OCI-LY7 (cell line): ENCODE measurements around the gene CIT.

Experiments used
- EZH2phosphoT487 ChIP-seq: fragments of 200-600 bp; sonication (generic); IDR thresholded peaks from 2 replicates; pipeline ENCODE4 v1.6.1; 2018; ENCODE audit warnings: low read depth, borderline replicate concordance, mild to moderate bottlenecking, mixed run types, antibody characterized with exemption, low read length, moderate library complexity, mixed read lengths
- TF ChIP-seq, protein P1 (sequence below): fragments of 200-600 bp; sonication (generic); conservative IDR thresholded peaks from 2 replicates; pipeline ENCODE4 v1.5.1; 2014; ENCODE audit warnings: mild to moderate bottlenecking, antibody characterized with exemption, low read length, moderate library complexity, mixed read lengths

DNA sequence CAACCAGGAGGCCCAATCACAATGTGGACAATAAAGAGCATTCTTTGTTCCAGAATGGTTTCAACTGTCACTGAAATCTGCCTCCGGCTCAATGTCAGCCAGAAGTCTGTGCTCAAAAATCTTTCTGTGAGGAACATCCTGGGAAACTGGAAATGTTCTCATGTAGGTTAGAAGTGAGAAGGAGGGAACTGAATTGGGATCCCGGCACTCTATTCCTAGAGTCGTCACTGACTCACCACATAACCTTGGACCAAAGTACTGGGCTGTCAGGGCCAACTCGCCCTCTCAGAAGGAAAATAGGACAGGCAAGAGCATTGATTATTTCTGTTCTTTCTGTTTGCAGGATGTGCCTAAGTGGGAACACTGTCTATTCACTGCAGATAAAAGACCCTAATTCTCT lies 151.6 kb downstream of the CIT start:
- TF ChIP-seq, protein P1, sequence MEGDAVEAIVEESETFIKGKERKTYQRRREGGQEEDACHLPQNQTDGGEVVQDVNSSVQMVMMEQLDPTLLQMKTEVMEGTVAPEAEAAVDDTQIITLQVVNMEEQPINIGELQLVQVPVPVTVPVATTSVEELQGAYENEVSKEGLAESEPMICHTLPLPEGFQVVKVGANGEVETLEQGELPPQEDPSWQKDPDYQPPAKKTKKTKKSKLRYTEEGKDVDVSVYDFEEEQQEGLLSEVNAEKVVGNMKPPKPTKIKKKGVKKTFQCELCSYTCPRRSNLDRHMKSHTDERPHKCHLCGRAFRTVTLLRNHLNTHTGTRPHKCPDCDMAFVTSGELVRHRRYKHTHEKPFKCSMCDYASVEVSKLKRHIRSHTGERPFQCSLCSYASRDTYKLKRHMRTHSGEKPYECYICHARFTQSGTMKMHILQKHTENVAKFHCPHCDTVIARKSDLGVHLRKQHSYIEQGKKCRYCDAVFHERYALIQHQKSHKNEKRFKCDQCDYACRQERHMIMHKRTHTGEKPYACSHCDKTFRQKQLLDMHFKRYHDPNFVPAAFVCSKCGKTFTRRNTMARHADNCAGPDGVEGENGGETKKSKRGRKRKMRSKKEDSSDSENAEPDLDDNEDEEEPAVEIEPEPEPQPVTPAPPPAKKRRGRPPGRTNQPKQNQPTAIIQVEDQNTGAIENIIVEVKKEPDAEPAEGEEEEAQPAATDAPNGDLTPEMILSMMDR, result no peak
- TF ChIP-seq EZH2phosphoT487, result no peak
